AG20443 (cell line): ENCODE results near the gene EYA3.

Experiments used
- DNase-seq: peaks from one replicate; pipeline ENCODE4 v3.0.0; 2012; ENCODE audit warnings: low spot score, mixed read lengths

The EYA3 gene

DNA sequence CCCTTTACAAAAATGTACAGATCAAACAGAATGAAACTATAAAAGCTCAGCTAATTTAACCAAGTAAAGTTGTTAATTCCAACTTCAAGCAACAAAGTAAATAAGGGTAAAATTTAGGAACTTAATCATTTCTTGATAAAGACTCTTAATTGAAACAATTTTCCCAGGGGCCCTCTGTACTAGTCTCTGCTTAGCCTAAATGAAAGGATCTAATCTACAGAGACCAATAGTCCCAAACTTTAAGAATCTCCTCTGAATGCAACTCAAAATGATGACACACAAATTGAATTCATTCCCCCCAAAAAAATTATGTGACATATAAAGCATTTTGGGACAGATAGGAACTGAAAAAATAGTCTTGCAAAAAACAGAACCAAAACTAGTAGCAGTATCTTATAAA lies 16.6 kb downstream of the EYA3 start:
- DNase-seq, result no peak

DNA sequence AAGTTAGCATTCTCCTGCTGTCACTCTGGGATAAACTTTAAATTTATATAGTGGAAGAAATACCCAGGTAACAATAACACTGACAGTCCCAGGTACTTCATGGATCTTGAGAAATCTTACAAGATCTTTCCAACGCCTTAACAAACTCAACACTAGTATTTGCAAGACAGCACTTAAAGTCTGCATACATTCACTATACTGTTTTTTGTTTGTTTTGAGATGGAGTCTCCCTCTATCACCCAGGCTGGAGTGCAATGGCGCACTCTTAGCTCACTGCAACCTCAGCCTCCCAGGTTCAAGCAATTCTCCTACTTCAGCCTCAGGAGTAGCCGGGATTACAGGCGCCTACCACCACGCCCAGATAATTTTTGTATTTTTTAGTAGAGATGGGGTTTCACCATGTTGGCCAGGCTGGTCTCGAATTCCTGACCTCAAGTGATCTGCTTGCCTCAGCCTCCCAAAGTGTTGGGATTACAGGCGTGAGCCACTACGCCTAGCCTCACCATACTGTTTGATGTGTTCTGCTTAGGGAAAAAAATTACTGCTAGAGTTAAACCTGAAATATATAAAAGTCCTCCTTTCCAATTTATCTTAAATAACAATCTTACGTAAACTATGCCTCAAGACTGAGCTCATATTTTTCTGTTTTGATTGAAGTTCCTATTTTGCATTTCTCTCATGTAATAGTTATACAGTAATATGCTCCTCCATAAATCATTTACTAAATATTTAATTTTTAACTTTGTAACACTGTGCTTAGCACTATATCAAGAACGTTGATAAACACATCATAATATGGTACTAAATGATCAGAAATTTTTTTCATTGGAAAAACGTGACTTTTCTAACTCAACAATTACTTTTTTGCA lies 17.5 kb downstream of the EYA3 start:
- DNase-seq, result no peak

DNA sequence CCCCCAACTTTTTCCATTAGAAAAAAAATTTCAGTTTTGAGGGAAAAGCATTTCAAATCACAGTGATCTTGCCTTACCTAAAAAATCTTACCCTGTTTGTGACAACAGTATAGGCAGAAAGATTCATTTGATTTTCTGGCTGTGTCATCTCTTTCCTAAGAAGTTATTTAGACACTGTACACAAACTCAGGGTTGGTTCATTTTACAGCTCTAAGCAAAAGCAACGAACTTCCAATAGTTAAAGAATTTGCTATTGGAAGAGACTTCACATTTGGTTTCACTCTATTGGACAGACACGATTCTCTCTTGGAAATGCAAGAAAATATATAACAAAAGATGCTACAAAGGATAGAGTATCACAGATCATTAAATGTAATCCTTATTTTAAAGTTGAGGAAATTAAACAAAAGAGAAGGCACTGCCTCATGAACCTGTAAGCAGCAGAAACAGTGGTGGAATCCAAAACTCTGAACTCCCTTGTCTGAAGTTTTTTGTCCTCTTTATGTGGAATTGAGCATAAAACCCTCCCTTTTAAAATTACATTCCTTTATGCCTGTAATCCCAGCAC lies 20.8 kb downstream of the EYA3 start:
- no peak for DNase-seq

DNA sequence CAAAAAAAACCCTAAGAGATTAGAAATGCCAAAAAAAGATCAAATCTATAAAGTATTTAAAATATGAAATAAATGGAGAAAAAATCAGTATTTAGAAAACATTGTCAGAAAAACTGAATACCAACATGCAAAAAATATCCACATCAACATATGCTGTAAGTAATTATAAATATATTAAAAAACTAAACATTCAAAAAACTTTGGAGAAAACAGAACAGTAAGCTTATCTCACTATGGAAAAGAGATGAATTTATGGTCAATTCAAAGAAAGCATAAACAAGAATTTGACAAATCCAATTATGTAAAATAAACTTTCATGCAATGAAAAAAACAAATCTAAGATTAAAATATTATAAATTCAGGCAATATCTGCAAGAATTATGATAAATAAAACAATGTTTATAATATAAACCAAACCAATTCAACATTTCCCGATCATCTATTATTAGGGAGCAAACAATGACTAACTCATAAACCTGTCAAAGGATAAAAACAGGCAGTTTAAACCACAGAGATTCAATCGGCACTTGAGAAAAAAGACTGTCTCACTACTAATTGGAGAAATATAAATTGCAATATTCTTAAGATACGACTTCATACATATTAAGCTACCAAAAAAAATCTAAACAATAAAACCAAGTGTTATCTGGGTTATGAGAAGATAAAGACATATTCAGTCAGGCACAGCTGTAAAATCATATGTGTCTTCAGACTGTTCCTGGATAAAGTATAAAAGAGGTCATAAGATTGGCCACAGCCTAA lies 21.8 kb downstream of the EYA3 start:
- no peak for DNase-seq

DNA sequence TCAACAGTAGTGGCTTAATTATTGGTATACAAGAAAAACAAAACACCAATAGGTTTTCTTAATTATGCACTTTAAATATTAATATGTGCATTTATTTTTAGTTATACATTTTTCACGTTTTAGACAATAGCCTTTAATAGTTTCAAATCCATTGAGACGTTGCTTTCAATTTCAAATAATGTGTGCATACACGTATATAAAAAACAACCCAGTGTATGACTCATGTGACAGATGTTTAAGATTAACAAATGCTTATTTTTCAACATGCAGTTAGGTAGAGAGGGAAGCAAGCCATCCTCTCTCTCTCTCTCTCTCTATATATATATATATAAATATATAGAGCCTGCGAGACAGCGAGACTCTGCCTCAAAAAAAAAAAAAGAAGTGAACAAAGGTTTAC lies 24.3 kb downstream of the EYA3 start:
- DNase-seq, result no peak

DNA sequence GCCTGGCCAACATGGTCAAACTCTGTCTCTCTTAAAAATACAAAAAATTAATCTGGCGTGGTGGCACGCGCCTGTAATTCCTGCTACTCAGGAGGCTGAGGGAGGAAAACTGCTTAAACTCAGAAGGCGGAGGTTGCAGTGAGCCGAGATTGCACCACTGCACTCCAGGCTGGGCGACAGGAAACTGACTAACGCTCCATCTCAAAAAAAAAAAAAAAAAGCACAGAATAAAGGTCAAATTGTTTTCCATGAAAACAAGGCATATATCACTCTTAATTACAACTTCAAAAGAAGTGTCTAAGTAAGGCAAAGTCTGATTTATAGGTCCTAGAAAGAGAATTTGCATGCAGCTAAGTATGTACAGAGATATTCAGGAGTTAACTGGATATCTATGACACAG lies 25.6 kb downstream of the EYA3 start:
- DNase-seq, result no peak

DNA sequence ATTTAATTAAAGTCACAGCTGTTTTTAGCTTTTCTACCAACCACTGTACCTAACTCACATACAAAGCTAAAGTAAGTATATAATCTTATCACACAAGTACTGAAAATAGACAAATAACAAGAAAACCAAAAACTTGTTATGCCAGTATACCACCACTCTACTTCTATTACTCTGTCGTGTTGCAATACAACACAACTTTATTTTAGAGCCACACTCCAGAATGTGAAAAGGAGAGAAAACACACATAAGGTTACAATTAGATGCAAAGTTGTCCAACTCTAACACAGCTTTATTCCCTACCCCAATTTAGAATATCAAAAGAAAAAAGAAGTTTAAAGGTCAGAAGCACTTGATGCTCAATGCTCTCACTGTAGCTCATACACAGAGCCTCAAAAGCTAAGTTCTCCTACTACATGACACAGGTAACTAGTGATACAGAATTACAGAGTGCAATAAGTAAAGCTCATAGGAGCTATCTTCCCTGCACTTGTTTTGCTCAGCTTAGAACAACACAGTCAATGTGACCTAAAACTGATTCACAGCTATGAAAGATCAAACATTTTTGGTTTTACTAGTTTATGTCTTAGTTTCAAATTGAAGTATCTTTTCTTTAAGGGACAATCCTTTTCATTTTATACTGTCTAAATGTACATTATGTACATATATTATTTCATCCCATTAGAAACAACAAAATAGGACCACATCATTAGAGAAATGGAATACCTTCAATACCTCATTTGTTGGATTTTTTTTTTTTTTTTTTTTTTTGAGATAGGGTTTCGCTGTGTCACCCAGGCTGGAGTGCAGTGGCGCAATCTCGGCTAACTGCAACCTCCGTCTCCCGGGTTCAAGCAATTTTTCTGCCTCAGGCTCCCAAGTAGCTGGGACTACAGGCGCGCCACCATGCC lies 29.2 kb downstream of the EYA3 start:
- no peak for DNase-seq

DNA sequence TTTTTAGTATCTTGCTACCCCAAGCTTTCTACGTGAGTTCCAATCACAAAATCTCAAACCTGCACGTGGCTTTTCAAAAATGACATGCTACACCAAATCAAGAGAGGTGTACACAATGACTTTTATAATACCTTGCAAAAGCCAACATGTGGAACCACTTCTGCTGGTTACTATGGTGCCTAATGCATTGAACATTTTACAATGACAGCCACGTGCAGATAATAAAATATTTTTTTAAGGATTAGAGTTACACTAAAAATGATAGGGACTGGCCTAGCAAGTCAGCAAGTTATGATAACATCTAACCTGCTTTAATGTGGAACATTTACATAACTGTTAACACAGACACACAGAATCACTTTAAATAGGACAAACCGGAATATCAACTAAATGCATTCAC lies 30.2 kb downstream of the EYA3 start:
- no peak for DNase-seq

DNA sequence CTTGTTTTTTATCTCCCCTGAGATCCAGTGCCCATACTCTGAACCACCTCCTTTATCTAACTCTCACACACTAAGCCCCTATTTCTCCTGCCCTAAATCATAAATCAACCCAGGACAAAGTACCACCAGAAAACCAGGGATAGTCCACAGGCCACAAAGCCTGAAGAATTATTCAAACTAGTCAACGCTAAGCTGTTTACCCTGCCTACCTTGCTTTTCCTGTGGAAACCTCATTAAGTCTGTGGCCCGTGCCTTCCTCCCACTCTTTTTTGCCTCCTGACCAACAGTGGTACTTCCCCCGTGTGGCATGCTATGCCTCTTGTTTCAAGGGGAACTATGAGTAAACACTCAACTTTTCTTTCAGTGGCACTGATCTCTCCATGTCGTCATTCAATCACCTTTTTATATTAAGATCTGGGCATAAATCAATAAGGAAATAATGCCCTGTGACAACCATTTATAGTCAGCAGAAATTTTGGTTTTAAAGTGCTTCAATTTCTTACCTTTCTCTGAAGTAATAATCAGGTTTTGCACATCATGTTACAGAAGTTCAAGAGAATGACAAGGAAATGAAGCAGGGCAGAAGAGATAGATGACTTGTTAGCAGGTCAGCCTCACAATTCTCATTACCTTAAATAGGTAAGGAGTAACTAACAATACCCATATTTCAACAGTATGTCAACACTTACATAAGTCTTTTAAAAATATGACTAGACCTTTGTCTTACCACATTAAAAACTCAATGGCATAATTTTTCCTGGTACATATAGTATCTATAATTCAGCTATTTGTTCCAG lies 32.1 kb downstream of the EYA3 start:
- no peak for DNase-seq

DNA sequence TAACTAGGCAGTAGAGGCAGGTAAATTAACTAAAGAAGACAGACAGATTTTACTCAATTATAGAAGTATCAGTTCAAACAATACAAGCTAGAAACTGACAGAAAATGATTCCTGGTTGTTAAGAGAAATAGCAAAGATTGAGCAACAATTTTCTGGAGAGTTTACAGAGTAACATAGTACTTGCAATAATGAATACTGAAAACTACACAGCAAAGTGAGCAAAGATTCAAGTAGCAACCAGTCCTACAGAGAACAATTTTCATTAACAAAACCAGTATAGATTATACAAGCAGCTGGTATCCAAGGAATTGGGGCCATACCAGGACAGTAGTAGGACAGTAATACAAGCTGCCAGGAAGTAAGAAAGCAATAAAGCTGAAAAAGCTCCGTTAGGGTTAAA lies 37.6 kb downstream of the EYA3 start:
- DNase-seq, result no peak

DNA sequence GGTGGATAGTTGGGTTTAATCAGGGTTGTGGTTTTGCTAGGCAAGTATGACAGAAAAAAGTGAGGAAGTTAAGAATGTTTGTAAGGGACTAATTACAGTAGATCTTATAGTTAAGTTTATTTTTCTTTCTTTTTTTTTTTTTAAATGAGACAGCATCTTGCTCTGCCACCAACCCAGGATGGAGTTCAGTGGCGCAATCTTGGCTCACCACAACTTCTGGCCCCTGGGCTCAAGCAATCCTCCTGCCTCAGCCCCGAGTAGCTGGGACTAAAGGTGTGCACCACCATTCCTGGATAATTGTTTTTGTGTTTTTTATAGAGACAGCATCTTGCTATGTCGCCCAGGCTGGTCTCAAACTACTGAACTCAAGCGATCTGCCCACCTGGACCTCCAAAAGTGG lies 41.7 kb downstream of the EYA3 start:
- DNase-seq, result no peak

DNA sequence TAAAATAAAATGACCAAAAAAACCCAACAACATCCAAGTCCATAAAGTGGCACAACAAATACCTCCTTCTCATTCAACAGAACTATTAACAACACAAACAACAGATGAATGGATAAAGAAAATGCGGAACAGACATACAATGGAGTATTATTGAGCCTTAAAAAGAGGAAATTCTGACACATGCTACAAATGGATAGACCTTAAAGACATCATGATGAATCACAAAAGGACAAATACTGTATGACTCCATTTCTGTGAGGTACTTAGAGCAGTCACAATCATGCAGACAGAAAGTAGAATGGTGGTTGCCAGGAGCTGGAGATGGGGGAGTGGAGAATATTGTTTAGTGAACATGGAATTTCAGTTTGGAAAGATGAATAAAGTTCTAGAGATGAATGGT lies 42.6 kb downstream of the EYA3 start:
- no peak for DNase-seq

DNA sequence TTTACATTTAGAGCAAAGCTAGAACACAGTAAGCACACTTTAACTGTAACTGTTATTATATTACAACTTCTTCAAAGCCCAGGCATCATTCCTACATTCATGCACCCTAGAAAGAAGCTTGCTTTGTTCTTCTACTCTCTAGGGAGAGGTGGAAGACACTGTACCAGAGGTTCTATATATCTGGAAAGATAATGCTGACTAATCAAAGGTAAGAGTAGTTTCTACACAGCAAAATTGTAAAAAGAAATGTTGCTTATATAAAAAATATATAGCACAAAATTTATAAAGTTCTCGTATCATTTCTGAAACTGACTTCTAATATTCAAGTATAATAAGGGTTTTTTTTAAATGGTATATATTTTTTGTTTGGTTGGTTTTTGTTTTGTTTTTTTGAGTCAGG lies 44.0 kb downstream of the EYA3 start:
- DNase-seq, result no peak

DNA sequence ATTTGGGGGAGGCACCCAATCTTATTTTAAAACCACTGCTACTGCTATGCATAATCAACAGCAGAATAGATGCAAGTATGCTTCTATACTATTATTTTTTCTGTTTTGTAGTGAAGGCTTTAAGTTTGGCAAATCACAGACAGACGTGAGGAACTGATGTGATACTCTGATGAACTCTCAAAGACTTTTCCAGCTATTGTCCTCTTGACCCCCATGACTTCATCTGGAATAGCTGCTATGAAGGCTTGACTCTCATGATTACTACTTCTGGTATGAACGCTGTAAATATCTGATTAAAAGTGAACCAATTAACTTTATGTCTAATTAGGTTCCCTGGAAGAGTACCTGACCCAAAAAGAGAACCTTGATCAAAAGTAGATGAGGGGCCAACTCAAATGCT lies 49.1 kb downstream of the EYA3 start:
- no peak for DNase-seq

DNA sequence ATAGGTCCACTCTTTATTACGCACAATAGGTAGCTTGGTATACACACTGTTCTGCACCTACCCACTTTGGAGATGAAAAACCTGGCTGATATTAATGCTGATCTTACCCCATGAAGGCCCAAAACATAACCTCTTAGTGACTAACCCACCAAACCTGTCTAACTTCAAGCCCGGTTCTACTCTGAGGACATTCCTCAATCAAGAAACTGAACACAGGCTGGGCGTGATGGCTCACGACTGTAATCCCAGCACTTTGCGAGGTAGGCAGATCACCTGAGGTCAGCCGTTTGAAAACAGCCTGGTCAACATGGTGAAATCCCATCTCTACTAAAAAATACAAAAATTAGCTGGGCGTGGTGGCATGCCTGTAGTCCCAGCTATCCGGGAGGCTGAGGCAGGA lies 50.5 kb downstream of the EYA3 start:
- no peak for DNase-seq

DNA sequence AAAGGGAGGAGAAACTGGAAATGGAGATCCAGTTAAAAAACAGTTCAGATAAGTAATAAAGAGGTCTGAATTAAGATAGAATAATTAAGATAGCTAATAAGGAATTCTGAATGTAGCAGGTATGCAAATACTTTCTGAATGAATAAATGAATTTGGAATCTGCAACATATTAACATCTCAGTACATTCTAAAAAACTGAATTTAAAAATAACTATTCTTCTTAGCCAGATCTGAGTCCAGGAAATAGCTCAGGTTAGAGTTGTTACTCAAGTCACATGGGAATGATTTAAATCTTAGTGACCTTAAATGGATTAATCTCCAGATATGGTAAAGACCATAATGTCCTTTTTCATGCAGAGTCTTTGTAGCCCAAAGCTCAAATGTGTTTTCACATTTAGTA lies 51.2 kb downstream of the EYA3 start:
- no peak for DNase-seq

DNA sequence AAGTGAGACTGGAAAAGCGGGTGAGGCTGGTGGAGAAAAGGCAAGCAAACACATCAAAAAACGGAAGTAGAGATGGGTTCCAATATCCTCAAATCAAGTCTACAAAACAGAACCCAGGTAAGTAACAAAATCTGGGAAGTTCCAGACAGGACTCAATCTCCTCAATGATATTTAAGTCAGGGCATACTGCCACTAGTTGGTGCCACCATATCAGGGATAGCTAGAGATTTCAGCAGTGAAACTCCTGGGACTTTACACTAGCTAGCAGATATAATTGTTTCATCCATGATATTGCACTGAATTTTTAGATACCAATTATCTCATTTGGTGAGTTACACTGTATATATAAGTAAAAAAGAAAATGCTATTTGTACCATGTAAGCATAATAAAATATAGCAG lies 52.0 kb downstream of the EYA3 start:
- DNase-seq, result no peak

DNA sequence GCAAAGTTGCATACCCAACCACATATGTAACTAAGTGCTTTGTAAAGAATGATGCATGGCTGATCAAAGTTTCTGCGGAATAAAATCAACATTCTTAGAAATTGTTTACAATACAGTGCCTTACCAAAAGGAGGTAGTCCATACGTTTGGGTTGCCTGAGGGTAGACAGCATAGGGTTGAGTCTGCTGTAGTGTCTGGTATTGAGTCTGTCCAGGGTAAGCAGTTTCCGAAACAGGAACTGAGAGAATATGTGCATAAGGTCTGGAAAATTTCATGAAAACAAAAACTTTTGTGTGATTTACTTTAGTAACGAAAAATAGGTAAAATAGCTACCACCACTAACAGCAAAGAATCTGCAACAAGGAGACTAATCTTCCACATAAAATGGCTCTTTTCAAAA lies 53.0 kb downstream of the EYA3 start:
- no peak for DNase-seq

DNA sequence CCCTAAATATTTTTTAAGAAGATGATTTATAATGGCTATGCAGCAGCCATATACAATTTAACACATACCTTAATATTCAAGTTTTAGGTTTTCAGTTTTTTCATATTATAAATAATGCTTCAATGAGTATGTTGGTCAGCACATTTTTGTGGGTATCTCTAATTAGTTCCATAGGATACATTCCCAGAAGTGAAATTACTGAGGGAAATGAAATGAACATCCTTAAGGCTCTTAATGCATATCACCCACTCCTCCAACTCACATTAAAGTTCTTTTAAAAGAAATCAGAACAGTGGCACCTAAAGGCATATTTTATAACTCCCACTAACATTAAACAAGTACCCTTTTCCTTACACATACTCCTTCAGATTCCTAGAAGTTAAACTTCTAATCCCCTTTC lies 56.1 kb downstream of the EYA3 start:
- no peak for DNase-seq

DNA sequence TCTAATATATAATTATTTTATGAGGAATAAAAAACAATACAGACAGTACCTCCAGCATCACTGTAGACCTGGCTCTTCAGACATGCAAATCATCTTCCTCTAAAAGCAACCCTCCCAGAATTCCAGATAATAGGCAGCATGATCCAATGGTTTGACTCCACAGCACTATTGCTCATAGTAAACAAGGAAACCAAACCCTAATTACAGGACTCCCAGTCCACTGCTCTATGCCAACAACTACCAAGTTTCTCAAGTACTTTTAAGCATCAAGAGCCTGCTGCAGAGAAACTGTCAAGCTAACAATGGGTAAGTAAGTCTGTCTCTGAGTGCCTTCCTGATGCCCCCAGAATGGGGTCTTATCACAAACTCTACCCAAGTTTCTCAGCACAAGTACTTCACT lies 57.2 kb downstream of the EYA3 start:
- DNase-seq, result peak; percentile 27

DNA sequence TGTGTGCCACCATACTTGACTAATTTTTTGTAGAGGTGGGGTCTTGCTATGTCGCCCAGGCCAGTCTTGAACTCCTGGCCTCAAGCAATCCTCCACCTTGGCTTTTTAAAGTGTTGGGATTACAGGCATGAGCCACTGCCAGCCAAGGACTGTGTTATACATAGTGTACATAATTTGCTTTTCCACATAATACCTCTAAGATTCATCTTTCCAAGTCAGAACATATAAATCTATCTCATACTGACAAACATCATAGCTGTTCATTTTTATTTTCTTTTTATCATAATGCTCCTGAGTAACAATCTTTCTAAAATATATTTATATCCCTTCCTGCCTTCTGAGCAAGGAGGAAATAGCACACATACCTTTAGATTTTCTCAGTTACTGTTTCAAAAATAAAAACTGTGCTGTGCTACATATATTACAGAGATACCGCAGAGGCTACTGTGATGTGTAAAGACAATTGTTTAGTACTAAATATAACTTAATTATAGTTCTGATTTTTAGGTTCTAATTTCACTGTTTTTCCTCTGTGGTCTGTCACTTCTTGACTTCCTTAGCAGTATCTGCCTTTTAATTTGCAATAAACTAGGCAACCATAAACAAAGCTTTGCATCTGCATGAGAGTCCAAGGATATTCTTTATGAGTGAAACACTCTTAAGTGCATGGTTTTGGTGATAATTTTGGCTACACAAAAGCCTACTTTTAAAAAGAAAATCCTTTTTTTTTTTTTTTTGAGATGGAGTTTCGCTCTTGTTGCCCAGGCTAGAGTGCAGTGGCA lies 59.3 kb downstream of the EYA3 start:
- peak; percentile 13 for DNase-seq
